Pancreas (tissue), 10 donors: ENCODE results near the gene STAG1. TPM values are rescaled to one million over a fixed set of nuclear protein-coding genes. Genes with fewer than 3 reads are reported as not detected.
A peak's percentile ranks its signal among the peaks of the same experiment; 100 is the strongest.
"Not testable (repeated sequence)": the region's sequence is repeated elsewhere in the genome, so short reads cannot be mapped to it uniquely, and the experiment has no call there.

ENCODE experiments used
- ATAC-seq, 4 donors: fragments of 200-7000 bp; cut with Tn5 transposase; one replicate each; pipeline versions ENCODE4 v1.8.0 to v1.9.1; 2020; ENCODE audit warnings: mild to moderate bottlenecking in 4 of 4, moderate library complexity in 4 of 4
- DNase-seq, 6 donors: peaks; one replicate each; pipeline ENCODE4 v3.0.0-alpha.2; 2020
- FAIRE-seq: peaks from 2 replicates; lab custom pipeline; 2012; peaks lifted over from hg19 to GRCh38; lab: Jason Lieb, UNC
- H3K27ac ChIP-seq, 4 donors: fragments of 200-600 bp; sonication (generic); 1 replicate in 3 of 4; 2 replicates in 1 of 4; pipeline versions ENCODE4 v1.5.0 to v1.8.0; 2020
- H3K27me3 ChIP-seq, 4 donors: fragments of 200-600 bp; one replicate each; pipeline ENCODE4 v1.8.0; 2021
- H3K36me3 ChIP-seq, 3 donors: fragments of 200-600 bp; sonication (generic) in 1 of 3; one replicate each; pipeline versions ENCODE4 v1.5.0 to v1.8.0; 2020 to 2021
- H3K4me1 ChIP-seq, 3 donors: fragments of 200-600 bp; one replicate each; pipeline ENCODE4 v1.8.0; 2021
- H3K4me3 ChIP-seq, 4 donors: fragments of 200-600 bp; sonication (generic) in 2 of 4; one replicate each; pipeline versions ENCODE4 v1.5.0 to v1.8.0; 2020 to 2021
- H3K9me3 ChIP-seq, 4 donors: fragments of 200-600 bp; one replicate each; pipeline ENCODE4 v1.8.0; 2021
- CTCF ChIP-seq, 4 donors: fragments of 200-600 bp; sonication (generic) in 3 of 4; IDR thresholded peaks; one replicate each; pipeline versions ENCODE4 v1.5.0 to v1.8.0; 2021; ENCODE audit warnings: antibody characterized with exemption in 4 of 4
- WGBS, 2 donors: extraction: QIAGEN DNeasy Blood & Tissue Kit; methylation state at CpG; one replicate each; pipeline ENCODE4 v1.1.7; 2013; 5-methylcytosine and 5-hydroxymethylcytosine counted together
- intact Hi-C, 3 donors: fragments of 100-400 bp; cut with DNase I; formaldehyde crosslinking; loops; one replicate each; pipeline versions ENCODE4 v1.11.1 to v1.14.2; 2022
- polyA plus RNA-seq, 2 donors: library from polyadenylated mRNA; stranded (reverse); fragments of 200-250 nt; gene quantifications; one replicate each; pipeline ENCODE4 v1.2.3, GENCODE V29; 2013
- total RNA-seq, 6 donors: library from RNA; stranded (reverse); fragmentation: NEBNext Ultra II Directional in 4 of 6; extraction: Animal tissue kit (Norgen Biotek cat#: 25700) in 4 of 6; gene quantifications; one replicate each; pipeline versions ENCODE4 v1.2.1 to v1.2.4, GENCODE V29; 2021 to 2023
- donor health status: healthy with polysubstance abuse.
- donor health status: DM: no; HTN: no; CAD: no; lungs with moderate emphysema.
- donor health status: DM: no; HTN: no; CAD: no.
- donor health status: control.
- donor health status: control.
- donor health status: Bipolar disorder and iron deficiency.
- donor health status: DM: yes; HTN: yes; CAD: no.
- donor health status: DM: no; HTN: no; CAD: no.
- donor health status: DM: no; HTN: no; CAD: no.
- donor health status: DM: yes; HTN: yes; CAD: no.

STAG1 gene
- 10 to 100 TPM; 17.2 to 24.1 (median 19.5) TPM for total RNA-seq
- polyA plus RNA-seq = 1 to 10 TPM; 6.8 to 8.3 TPM

GRCh38 chr3:136752172-136752421 is at the start of gene STAG1:
STAG1 (minus strand) TSS chr3:136752378; CDS start chr3:136630898, 121,480 bp downstream.
- H3K4me1 ChIP-seq = peaks cover 15 to 26% (median 15%) of the 10 kb centered on the region in 3 donors
- ATAC-seq (no peak), FAIRE-seq (no peak), DNase-seq (no peak)
- TF ChIP-seq CTCF (IDR thresholded peaks at IDR 0.05) = peak in 3 of 4 donors; percentile 89 to 95 (median 92)
- 0 to 1% methylated on average over 22 to 27 of the region's 27 CpGs for WGBS, 2 donors
- intact Hi-C loops = loop anchor here in 1 of 3 donors (10.0 kb wide), 1 partner anchor 357 kb away; no protein-coding TSS in a partner anchor
- H3K4me3 ChIP-seq = peak within 1 kb of the TSS; percentile 36 to 84 (median 75)
- no peaks in the 10 kb centered on the region for H3K9me3 ChIP-seq
- H3K27ac ChIP-seq = peak within 1 kb of the TSS; percentile 96 to 99 (median 97)
- no peaks in the 10 kb centered on the region for H3K27me3 ChIP-seq
- no peaks in the 10 kb centered on the region for H3K36me3 ChIP-seq

GRCh38 chr3:136801146-136801545 is 49.0 kb upstream of the STAG1 start:
- 97 to 98% methylated on average over 10 of the region's 10 CpGs for WGBS, 2 donors
- ATAC-seq, H3K36me3 ChIP-seq, H3K9me3 ChIP-seq, intact Hi-C loops, H3K4me3 ChIP-seq, DNase-seq, H3K27ac ChIP-seq, H3K27me3 ChIP-seq, FAIRE-seq: not testable (repeated sequence)
- H3K4me1 ChIP-seq = peaks cover 4 to 17% (median 11%) of the 10 kb centered on the region in 3 donors

- TF ChIP-seq CTCF (IDR thresholded peaks at IDR 0.05) = no peak
- ATAC-seq (no peak), DNase-seq (no peak), FAIRE-seq (no peak)
- intact Hi-C loops = no loop called here
- 43 to 62% methylated on average over 4 of the region's 4 CpGs for WGBS, 2 donors
- no peak overlapping the region for H3K27ac ChIP-seq
- H3K36me3 ChIP-seq = no peaks in the 10 kb centered on the region
- no peaks in the 10 kb centered on the region for H3K9me3 ChIP-seq
- H3K4me3 ChIP-seq = no peak overlapping the region
- H3K4me1 ChIP-seq = no peaks in the 10 kb centered on the region
- no peaks in the 10 kb centered on the region for H3K27me3 ChIP-seq
Observed at GRCh38 chr3:136792556-136793330, 40.6 kb upstream of the STAG1 start.

- no peak overlapping the region for H3K27ac ChIP-seq
- FAIRE-seq (no peak), DNase-seq (no peak), ATAC-seq (no peak)
- no peaks in the 10 kb centered on the region for H3K27me3 ChIP-seq
- H3K9me3 ChIP-seq = no peaks in the 10 kb centered on the region
- 74 to 82% methylated on average over 3 of the region's 3 CpGs for WGBS, 2 donors
- intact Hi-C loops = no loop called here
- no peak overlapping the region for H3K4me3 ChIP-seq
- TF ChIP-seq CTCF (IDR thresholded peaks at IDR 0.05) = no peak
- no peaks in the 10 kb centered on the region for H3K36me3 ChIP-seq
- H3K4me1 ChIP-seq = peaks cover 0 to 9% (median 6%) of the 10 kb centered on the region in 3 donors
Observed at GRCh38 chr3:136790786-136791185, 38.6 kb upstream of the STAG1 start.

GRCh38 chr3:136789976-136790375 is 37.8 kb upstream of the STAG1 start:
- Histone ChIP-seq H3K4me1 (peaks cover 0 to 9% (median 6%) of the 10 kb centered on the region in 3 donors), H3K36me3 (no peaks in the 10 kb centered on the region), H3K27me3 (no peaks in the 10 kb centered on the region), H3K4me3 (no peak overlapping the region), H3K27ac (no peak overlapping the region), H3K9me3 (no peaks in the 10 kb centered on the region)
- FAIRE-seq = no peak
- no peak for TF ChIP-seq CTCF (IDR thresholded peaks at IDR 0.05)
- 88 to 95% methylated on average over 1 of the region's 1 CpG for WGBS, 2 donors
- DNase-seq = no peak
- ATAC-seq = no peak
- intact Hi-C loops = no loop called here
